HG03280 (cell line): ENCODE results near the gene SELENBP1.

Experiments
- ATAC-seq: cut with Tn5 transposase; IDR thresholded peaks from one replicate; pipeline ENCODE4 v1.9.1; 2021; ENCODE audit warnings: mild to moderate bottlenecking, moderate library complexity; ENCODE audit not compliant: unreplicated experiment

SELENBP1 gene

DNA sequence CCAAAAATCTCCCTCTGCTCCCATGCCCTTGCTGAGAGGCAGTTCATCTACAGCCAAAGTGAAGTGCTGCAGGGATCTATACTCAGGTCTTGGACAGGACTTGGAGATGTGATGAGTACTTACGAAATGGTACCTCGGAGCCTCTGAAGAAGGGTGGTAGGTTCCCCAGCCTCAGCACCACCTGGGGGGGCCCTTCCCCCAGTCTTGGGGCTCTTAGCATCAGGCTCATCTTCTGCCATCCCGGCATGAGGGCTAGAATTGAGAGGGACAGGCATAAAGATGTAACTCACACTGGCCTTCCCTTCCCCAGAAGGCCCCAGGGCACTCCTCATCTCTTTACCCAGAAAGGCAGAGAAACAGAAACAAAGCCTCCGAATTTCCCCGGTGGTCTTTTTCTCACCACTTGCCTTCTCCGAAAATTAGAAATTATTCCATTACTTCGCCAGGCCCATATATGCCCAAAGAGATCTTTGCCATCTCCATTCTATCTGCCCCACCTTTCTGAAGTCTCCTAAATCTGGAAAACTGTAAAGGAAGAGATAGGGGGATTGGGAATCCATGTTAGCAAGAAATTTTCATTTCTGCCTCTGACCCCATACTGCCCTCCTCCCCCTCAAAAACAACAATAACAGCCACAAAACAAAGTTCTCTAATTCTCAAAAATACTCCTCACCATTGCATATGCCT, 26.3 kb downstream of the SELENBP1 start:
- no peak for ATAC-seq

DNA sequence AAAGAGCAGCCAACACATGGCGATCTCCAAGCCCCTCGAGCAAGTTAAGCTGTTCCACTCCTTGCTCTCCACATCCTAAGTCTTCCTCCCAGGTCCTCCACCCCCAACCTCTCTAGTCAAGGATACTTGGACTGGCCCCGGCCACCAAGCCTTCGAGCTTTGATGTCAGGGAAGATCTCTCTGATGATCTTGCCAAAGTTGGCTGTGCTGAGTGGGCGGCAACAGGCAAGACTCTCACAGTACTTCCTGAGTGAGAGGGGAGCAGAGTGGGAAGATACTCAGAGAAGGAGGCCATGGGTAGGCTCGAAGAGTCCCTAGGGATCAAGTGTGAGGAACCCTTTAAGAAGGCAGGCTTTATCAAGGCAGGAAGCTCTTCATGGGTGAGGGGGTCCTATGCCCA, 28.2 kb downstream of the SELENBP1 start:
- ATAC-seq, result no peak

DNA sequence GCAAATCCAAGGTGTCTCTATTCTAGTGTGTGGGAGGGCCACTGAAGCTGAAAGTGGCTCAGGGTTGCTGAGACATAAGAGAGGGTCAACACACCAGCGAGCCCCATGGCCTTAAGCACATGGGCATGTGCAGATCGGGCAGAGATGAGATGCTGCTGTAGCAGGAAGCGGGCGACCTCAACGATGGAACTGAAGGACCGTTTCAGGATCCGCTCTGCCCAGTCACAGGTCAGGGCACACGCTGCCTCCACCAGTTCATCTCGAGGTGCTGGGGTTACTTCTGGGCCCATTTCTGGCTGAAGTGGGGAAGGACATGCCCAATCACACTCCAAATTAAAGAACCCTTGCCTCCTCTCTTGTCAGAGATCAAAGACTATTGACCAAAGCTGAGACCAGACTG, 28.9 kb downstream of the SELENBP1 start:
- no peak for ATAC-seq

DNA sequence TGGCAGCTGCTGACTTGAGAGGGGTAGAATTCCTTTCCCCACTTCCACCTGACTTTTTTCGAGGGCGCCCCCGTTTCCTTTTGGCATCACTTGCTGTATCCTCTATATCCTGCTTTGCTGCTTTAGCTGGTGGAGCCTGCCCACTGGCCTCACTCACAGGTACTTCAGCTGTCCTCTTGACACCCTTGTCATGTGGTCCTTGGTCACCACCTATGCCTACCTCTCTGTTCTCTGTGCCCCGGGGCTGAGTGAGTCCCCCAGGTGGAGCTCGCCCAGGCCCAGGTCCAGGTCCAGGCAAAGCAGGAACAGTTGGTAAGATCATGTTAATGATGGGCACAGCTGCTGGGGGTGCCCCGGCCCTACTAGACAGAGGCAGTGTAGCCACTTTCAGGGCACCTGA, 29.9 kb downstream of the SELENBP1 start:
- no peak for ATAC-seq

DNA sequence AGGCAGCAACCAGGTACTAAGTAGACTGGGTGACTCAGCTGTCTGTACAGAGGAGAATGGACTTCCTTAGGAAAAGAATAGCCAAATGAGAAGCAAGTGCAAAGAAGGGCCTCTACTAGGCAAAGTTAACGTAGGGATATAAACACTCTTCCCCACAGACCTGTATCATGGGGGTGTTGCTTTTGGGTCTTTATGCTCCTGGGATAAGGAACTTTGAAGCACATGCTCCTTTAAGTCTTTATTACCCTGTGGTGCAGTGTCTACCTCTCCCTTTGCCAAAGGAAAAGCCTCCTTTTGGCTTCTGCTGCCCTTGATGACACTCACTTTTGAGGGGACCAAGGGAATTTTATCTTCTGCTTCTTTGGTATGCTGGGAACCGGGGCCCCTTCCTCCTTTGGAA, 30.5 kb downstream of the SELENBP1 start:
- ATAC-seq, result no peak

DNA sequence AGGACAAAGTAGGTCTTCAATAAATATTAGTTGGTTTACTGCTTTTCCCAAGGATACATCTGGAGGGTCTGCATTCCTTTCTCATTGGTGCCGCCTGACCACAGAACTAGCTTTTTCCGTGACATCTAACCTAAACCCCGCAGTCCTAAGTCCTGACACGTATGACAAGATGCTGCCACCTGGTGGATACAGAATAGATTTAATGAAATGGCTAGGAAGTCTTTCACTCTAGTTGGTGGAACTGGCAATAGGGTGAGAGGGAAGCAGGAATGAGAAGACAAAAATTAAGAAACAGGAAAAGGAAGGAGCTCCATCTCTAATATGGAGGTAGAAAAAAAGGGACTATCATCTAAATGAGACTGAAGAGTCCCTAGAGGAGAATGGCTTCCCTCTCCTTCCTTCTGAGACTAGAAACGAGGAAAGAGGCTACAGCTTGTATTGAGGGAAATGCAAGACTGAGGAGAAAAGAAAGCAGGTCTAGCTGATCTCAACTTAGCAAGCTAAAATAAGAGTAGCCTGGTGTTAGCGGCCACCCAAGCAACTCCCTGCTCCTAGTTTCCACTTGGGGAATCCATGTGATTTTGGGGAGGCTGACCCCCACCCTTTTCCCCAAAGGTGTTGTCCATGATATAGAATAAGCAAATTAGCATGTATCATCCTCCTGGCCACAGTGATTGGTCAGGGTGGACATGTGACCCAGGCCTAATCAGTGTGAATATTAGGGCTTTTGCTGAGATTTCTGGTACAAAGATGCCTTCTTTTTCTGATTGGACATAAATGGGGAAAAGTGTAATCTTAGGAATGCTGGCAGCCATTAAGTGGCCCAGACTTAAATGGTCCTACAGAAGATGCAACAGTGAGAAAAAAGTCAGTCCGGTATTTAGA, 31.4 kb downstream of the SELENBP1 start:
- peak; percentile 57 for ATAC-seq

DNA sequence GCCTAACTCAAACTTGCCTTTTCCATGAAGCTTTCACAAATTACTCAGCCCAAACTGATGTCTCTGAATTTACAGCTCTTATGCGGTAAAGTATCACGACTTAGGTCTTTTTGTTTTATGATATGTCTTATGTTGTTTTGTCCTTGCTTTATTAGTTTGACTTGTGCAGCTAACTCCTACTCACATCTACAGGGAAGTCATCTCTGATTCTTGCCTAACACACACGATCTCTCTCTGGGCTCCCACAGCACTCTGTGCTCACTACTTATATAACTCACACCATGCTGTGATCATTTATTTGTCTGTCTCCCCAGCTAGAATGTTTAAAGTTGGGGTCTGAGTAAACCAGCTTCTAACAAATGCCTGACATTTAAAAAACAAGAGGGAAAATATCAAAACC, 35.9 kb downstream of the SELENBP1 start:
- no peak for ATAC-seq

DNA sequence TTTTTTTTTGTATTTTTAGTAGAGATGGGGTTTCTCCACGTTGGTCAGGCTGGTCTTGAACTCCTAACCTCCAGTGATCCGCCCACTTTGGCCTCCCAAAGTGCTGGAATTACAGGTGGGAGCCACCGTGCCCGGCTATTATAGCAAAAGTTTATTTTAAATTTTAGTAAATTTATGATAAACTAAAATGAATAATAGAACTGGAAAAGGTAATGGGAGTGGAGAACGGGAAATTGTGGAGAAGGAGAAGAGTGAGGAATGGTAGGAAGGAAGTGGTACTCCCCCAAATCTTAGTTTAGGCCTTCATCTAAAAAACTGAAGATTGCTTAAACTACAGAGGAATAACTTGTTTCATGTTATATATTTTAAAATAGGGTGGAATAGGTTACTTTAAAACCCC, 37.7 kb downstream of the SELENBP1 start:
- no peak for ATAC-seq

DNA sequence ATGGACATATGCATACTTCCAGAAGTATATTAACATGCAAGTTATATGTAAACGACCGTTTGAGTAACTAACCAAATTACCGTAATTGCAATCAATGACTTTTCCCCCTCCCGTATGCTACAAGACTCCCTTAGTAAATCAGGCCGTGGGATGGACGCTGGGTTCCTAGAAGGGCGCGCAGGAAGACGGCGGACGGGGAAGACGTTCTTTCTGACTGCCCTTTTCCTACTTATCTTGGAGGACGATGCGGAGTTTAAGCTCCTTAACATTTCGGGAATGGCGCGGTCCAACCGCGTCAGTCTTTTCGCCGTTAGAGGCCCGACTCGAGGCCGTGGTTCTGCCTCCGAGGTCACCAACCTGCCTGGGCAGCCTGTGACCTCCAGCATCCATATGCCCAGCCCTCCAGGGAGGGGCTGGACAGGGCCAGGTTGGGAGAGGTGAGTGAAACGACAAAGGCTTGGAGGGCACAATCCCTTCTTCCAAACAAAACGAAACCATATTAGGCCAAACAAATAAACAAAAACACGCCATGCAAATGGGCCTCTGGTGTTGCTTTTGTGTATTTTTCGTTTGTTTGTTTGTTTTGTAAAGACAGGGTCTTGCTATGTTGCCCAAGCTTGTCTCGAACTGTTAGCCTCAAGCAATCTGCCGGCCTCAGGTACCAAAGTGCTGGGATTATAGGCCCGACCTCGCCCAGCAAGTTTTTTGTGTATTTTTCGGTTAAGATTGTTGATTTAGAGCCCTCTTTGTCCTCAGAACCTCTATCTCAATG, 44.4 kb downstream of the SELENBP1 start:
- peak; percentile 4 for ATAC-seq

DNA sequence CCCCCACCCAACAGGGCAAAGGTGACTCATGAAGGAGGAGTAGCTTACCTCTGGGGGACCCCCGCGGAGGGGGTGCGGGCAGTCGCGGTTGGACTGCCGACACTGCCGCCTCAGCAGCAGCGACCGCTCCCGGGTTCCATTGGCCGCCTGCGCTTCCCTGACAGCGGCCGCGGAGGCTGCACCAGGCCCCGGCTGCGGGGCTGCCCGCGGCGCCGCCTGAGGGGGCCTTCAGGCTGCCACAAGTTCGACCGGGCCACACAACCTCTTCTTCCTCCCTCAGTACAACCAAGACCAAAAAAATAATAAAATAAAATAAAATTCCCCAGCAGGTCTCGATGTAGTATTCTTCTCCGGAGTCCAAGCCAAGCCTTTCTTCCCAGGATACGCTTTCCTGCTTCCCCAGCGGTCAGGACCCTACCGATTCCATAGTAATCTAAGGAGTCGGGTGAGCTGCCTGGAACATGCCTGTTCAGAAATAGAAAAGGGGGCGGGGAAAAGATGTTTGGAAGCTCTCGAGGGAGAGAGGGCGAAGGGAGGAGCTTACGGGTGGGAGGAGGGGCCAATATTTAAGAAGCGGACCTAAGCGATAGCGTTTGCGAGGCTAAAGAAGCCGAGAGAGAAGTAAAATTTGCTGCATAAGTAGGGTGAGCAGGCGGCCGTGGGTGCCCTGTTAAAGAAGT, 45.1 kb downstream of the SELENBP1 start, which contains the start of gene PI4KB:
Gene PI4KB, minus strand, starts transcription at position 194 of the 680 bp plus-strand sequence. CDS start 10,935 bp downstream, outside the sequence.
- peak; percentile 77 for ATAC-seq

DNA sequence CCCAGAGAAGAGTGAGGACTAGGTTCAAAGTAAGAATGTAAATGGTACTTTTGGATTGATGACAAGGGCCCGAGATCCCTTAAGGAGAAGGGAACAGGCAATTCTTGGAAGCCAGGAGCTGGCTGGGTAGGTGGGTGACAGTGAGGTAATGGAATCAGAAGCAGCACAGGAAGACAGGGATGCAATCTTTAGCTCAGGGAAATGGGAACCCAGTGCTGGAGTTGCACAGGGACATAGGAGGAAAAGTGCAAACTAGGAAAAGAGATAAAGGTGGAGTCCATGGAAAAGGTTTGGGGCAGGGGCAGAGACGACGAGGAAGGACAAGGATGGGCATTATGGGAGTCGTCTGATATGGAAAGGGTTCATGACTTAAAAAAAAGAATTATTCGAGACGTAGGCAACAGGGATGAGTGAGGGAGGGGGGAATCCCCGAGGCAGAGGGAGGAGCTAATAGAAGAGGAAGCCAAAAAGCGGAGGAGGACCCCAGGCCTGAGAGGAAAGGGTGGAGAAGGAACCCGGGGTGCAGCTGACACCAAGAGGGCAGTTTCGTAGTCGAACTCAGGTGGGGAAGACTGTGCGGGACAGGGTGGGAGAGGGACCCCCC, 45.8 kb downstream of the SELENBP1 start:
- ATAC-seq, result peak; percentile 41

DNA sequence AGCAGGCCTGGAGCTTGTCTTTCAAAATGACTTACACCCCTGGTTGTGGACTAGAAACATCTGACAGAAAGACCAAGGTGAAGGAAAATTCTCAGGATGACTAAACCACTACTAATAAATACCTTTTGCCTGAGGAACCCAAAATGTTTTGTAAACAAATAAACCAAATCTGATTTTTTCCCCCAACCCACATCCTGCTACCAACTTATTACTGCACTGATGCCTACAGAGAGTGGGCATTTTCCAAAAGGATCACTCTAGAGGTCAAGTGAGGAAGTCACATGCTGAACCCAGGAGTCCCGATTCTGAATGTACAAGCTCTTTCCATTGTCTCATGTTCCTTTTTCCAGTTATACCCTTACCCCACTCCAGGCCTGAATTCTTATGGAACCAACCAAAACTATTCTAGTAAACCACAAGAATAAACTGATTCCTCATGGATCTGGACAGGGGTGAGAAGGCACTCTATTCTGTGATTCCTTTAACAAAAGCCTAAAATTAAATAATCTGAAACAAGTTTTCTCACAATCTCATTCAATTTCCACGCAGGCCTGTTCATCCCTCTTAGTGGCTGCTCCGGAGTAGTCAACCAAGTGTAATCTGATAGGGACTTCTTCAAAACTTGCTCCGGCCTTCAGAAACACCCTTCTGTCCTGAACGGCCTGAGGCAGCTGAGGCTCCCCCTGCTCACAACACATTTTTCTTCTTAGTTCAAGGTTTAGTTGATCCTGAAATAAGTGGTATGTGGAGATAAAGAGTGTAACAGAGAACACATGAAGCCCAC, 46.7 kb downstream of the SELENBP1 start:
- no peak for ATAC-seq

DNA sequence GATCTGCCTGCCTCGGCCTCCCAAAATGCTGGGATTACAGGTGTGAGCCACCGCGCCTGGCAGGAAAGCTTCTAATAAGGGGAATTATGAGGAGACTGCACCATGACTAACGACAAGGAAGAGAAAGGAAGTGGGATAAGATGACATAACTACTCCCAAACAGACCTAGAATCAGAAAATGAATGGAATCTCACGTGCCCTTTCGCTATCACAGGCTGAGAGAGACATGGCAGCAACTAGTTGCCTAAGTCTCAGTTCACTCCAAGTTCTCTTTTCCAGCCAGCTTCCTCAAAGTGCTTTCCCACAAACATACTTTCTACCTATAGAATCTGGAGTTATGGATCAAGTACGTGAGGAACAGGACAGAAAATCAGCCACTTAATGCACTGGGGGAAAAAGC, 47.3 kb downstream of the SELENBP1 start:
- ATAC-seq, result no peak

DNA sequence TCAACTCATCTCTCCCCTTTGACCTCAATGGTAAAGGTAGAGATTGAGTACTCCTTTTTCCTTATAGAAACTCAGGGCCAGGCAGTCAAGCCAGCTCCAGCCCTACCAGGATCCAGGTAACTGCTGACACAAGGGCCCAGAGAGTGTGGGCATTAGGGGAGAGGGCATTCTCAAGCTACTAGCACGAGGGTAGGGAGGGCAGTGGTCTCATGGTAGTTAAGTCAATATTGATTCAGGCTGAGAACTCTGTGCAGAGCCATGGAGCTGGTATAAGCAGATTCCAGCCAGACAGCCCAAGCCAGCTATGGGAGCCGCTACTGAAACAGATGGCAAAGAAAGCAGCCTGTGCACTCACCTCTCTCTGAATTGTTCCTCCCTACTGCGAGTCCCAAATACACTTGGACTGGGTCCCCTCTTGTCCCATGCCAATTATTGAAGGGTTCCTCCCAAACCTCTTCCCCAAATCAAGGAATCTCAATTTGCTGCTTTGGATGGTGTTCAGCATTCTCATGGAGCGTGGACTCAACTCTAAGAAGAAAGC, 48.0 kb downstream of the SELENBP1 start:
- ATAC-seq, result no peak

DNA sequence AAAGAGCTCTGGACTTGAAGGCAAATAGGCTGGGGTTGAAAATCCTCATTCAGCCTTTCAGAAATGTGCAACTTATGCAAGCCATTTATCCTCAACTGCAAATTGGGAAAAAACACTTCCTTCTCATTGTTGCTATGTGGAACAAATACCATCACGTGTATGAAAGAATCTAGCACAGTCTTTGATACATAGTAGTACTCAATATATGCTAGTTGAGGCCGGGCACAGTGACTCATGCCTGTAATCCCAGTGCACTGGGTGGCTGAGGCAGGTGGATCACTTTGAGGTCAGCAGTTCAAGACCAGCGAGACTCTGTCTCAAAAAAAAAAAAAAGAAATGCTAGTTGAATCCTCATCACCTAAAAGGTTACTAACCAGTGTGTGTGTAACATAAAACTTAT, 53.5 kb downstream of the SELENBP1 start:
- no peak for ATAC-seq

DNA sequence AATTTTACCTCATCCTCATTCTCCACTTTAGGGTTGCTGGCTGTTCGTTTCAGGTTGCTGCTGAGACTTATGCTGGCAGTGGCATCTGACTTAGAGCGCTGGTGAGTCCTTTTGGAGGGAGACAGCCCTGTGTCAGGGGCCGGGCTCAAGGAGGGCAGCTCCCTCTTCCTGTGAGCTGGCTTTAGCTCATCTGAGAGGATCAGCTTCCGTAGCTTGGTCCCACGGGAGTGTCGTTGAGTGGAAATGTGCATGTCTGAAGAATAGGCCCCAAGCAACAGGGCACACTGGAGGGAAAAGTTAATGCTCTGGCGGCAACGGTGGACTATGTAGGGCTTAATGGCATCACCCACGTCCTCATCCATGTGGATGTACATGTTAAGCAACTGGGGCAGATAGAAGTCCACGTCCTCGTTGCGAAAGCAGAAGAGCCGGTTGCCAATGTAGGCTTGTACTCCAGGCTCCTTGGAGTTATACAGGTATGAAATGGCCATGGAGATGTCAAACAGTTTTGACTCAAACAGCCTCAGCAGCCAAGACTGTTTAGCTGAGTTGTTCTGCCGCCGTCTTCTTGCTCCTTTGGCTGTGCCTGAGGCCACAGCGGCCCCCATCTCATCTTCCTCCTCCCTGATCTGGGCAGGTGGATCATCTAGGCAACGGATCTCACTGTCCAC, 56.8 kb downstream of the SELENBP1 start:
- ATAC-seq, result no peak
